G401.6 (cell line): ENCODE results near the gene WNT2B.
"Not testable (repeated sequence)": the region's sequence is repeated elsewhere in the genome, so short reads cannot be mapped to it uniquely, and the experiment has no call there.

Experiments
- FAIRE-seq: peaks from 2 replicates; lab custom pipeline; 2012; peaks lifted over from hg19 to GRCh38; lab: Jason Lieb, UNC

Gene WNT2B

DNA sequence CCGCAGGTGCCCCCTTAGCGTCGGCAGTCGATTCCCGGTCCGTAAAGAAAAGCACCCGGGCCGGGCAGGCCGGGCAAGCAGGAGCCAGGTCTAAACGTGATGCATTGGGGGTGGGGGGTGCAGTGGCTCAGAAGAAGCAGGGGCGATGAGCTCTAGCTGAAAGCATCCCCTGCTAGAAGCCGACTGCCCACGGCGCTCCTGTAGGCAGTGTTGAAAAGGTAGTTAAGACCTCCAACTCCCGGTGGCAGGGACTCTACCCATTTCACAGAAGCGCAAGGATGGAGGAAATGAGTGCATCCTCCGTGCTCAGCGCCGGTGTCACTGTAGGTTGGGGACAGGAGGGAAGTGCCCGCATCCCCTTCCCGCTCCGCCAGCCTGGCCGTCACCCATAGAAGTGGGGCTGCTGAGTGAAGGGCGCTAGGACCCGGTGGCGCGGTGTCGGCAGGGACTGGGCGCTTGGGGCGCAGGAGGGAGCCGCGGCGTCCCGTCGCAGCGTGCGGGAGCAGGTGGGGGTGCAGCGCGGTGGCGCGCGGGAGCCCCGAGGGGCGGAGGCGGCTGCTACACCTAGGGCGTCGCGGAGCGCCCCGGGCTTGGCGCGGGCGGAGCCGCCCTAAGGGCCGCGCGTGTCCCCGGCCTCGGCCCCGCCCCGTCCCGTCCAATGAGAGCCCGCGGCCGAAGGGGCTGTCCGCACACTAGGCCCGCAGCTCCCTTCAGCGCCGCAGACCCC lies at the start of gene WNT2B:
Gene WNT2B (plus strand): TSS at position 688 of the 727 bp plus-strand sequence. CDS start 298 bp downstream, outside the sequence.
- FAIRE-seq = no peak

DNA sequence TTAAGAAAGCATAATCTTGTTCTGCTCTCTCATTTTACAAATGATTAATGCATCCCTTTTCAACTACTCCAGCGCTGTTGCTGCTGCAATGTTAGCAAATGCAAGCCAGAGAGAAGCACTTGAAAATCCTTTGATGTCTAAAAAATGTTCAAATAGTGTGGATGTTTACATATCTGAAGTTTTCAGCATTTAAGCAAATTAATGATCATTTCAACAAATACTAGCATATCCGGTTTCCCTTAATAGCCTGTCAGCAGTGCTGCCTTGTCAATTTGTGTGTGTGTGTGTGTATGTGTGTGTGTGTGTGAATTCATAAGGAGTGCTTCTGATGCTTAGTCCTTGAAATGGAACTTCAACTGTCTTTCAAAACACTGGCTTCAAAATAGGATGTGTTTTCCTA lies 48.1 kb upstream of the WNT2B start:
- no peak for FAIRE-seq

- FAIRE-seq = no peak
Measured at GRCh38 chr1:112461200-112461871, 47.4 kb upstream of the WNT2B start.

DNA sequence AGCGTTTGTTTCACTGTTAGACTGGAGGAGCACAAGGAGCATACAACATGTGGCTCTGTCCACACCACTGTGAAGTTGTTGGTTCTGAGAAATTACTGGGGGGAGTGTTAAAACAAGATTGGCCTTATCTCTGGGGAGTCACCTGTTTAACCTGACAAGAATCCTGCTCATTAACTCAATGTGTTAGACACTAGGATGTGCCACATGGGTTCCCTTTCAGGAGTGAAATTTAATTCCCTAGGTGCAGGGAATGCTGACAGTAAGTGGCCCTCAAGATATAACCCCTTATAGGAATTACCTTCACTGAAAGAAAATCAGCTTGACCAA lies 45.8 kb upstream of the WNT2B start:
- no peak for FAIRE-seq

- FAIRE-seq = no peak
Measured at GRCh38 chr1:112464501-112464900, 44.3 kb upstream of the WNT2B start.

DNA sequence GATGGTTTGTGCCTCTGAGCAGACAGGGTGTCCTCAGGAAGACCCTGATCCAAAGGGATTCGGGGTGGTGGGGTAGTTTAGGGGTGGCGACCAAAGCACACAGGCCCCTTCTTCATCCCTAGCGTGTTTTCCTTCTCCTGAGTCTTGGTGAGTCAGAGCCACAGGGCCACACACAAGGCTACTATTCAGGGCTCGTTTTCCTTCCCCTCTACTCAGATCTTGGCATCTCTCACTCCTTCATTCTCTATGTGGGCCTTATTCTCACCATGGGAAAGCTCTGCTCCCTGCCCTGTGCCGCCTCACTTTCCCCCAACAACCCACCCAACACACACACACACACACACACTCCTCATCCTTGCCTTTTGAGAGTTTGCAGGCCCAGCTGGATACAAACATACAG lies 43.6 kb upstream of the WNT2B start:
- no peak for FAIRE-seq

GRCh38 chr1:112466078-112466660 lies 42.6 kb upstream of the WNT2B start:
- FAIRE-seq = peak; percentile 69

- not testable (repeated sequence) for FAIRE-seq
Measured at GRCh38 chr1:112470324-112470723, 38.4 kb upstream of the WNT2B start.

GRCh38 chr1:112470966-112471365 lies 37.8 kb upstream of the WNT2B start:
- no peak for FAIRE-seq

DNA sequence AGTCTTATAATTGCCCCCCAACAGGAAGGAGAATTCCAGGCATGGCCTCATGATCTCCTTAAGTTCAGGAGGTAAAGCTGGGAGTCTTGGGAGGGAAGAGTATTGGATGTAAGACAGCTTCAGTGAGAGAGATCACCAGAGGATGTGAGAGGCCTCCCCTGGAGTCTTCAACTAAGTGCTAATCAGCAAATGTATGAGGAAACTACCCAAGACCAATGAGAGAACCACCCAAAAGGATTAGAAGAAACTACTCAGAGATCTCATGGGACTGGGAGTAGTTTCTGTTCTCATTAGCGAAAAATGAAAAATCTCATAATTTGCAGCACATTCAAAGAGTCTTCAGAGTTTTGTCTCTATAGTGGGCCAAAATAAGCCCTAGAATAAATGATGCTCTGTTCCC lies 36.6 kb upstream of the WNT2B start:
- no peak for FAIRE-seq

DNA sequence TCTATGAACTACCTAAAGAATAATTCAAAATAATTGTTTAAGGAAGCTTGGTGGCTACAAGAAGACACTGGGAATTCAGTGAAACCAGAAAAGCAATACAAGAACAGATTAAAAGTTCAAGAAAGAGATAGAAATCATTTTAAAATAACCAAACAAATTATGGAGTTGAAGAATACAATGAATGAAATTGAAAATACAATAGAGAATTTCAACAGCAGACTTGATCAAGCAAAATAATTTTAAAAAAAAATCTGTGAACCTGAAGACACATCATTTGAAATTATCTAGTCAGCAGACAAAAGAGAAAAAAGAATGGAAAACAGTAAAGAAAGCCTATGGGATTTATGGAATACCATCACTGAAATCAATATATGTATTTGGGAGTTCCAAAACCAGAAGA lies 31.2 kb upstream of the WNT2B start:
- peak; percentile 15 for FAIRE-seq

DNA sequence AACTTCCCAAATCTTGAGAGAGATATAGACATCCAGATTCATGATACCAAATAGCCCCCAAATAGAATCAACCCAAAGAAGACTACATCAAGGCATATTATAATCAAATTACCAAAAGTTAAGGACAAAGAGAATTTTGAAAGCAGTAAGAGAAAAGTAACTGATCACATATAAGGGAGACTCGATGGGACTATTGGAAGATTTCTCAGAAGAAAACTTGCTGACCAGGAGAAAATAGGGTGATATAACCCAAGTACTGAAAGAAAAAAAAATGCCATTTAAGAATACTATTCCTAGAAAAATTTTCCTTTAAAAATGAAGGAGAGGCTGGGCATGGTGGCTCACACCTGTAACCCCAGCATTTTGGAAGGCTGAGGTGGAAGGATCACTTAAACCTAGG lies 30.5 kb upstream of the WNT2B start:
- FAIRE-seq = no peak

- not testable (repeated sequence) for FAIRE-seq
Measured at GRCh38 chr1:112486063-112486462, 22.7 kb upstream of the WNT2B start.

DNA sequence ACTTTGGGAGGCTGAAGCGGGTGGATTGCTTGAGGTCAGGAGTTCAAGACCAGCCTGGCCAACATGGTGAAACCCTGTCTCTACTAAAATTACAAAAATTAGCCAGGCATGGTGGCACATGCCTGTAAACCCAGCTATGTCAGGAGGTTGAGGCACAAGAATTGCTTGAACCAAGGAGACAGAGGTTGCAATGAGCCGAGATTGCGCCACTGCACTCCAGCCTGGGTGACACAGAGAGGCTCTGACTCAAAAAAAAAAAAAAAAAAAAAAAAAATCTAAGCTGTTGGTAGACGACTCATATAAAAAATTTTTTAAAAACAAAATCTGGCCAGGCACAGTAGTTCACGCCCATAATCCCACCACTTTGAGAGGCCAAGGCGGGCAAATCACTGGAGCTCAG lies 21.1 kb upstream of the WNT2B start:
- not testable (repeated sequence) for FAIRE-seq

DNA sequence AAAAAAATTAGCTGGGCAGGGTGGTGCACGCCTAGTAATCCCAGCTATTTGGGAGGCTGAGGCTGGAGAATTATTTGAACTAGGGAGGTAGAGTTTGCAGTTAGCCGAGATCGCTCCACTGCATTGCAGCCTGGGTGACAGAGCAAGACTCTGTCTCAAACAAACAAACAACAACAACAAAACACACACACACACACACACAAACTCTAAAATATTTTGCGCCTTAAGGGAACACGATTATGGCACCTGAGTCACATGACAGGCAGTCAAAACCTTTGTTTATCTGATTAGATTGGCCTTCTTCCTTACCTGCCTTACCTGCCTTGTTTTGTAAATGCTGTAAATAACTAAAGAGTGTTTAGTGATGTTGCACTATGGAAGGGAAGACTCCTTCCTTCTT lies 20.6 kb upstream of the WNT2B start:
- no peak for FAIRE-seq

GRCh38 chr1:112492076-112492475 lies 16.7 kb upstream of the WNT2B start:
- no peak for FAIRE-seq

GRCh38 chr1:112493351-112493750 lies 15.4 kb upstream of the WNT2B start:
- no peak for FAIRE-seq

DNA sequence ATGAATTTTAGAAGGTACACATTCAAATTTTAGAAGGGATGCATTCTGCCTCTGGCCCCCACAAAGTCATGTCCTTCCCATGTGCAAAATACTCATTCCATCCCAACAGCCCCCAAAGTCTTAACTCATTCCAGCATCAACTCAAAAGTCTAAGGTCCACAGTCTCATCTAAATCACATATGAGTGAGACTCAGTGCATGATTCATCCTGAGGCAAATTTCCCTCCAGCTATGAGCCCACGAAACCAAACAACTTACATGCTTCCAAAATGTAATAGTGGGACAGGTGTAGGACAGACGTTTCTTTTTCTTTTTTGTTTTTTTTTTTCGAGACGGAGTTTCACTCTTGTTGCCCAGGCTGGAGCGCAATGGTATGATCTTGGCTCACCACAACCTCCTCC lies 12.5 kb upstream of the WNT2B start:
- no peak for FAIRE-seq

DNA sequence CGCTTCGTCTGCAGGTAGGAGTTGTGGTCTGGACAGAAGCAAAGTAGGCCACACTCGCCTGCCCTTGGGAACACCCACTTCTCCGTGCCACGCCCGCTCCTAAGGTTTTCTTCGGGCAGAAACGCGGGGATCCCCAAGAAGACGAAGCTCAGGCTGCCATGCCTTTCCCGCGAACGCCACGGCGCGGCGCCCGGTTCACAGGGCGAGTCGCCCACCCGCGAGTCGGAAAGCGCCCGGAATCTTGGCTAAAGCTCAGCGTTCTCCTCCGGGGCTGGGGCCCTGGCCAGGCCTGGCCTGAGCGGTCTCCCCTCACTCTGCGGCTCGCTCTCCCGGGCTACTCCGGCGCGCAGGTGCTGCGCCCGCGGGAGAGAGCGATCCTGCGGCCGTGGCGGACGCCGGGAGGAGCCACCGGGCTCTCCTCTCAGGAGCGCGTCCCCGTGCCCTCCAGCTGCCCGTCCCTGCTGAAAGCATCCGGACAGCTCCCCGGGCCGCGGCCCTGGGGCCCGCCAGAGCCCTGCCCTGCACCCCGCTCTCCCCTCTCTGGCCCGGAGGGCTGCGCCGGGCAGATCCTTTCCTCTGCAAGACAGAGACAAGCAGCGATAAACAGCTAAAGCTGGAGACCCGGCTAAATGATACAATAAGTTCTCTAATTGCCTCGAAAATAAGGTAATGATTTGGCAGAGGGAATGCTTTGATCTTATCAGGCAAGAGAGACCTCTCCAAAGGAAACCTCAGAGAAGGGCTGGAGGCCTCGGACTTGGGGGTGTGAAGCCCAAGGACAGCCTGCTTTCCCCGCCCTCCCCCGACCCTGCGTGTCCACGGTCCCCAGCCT lies 6.7 kb upstream of the WNT2B start:
- FAIRE-seq = no peak

GRCh38 chr1:112502826-112503225 lies 5.9 kb upstream of the WNT2B start:
- FAIRE-seq = no peak

DNA sequence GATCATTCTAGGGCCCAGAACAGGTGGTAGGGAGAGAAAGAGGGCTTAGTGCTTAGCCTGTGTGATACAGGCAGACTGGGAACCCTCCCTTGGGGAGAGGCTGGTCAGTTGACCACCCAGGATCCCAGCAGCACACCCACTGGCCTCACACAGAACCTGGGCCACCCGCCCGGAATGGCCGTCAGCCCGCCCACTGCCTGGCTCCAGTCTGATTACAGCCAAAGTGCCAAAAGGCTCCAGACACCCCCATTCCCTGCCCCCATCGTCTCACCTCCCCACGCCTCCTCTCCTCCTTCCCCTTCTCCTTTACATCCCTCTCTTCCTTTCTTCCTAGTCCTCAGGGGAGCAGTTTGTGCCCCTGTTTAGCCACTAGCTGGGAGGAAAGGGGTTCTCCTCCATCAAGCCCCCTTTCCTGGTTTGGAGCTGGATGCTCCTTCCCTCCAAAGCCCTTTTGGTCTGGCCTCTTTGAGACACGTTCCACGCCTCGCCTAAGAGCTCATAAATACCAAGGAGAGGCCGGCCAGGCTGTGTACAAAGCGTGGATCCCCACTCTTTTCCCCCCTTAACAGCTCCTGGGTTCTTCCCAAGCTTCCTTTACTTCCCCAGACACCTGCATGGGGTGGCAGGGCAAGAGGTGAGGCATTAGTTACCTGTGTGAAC lies 4.6 kb upstream of the WNT2B start:
- FAIRE-seq = no peak

- FAIRE-seq = no peak
Measured at GRCh38 chr1:112504661-112505399, 3.9 kb upstream of the WNT2B start.
